ENCODE data around the gene NXPE4.

- TF ChIP-seq EP300 (IDR thresholded peaks at IDR 0.05) (no peak), POLR2AphosphoS5 (IDR thresholded peaks at IDR 0.05) (no peak), POLR2A (IDR thresholded peaks at IDR 0.05) (no peak)
- TF ChIP-seq, protein P1, sequence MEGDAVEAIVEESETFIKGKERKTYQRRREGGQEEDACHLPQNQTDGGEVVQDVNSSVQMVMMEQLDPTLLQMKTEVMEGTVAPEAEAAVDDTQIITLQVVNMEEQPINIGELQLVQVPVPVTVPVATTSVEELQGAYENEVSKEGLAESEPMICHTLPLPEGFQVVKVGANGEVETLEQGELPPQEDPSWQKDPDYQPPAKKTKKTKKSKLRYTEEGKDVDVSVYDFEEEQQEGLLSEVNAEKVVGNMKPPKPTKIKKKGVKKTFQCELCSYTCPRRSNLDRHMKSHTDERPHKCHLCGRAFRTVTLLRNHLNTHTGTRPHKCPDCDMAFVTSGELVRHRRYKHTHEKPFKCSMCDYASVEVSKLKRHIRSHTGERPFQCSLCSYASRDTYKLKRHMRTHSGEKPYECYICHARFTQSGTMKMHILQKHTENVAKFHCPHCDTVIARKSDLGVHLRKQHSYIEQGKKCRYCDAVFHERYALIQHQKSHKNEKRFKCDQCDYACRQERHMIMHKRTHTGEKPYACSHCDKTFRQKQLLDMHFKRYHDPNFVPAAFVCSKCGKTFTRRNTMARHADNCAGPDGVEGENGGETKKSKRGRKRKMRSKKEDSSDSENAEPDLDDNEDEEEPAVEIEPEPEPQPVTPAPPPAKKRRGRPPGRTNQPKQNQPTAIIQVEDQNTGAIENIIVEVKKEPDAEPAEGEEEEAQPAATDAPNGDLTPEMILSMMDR (IDR thresholded peaks at IDR 0.05) = no peak
These were observed 12.3 kb upstream of the NXPE4 start for GRCh38 chr11:114607753-114608459.

All from suprapubic skin (tissue), 4 donors.